ENCODE measurements around the gene AJM1.

DNA sequence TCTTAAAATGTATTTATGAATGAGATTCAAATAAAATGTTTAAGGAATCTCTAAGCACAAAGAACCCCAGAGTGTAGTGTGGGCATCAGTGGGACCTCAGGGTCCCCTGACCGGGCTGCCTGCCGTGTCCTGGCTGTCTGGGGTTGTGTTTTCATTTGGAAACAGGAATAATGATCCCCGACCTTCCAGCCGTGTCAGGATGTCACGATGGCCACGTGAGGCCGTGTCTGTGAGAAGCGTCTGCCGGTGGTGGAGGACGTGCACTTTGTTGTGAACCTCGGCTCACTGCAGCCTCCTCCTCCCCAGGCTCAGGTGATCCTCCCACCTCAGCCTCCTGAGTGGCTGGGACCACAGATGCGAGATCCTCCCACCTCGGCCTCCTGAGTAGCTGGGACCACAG, 48.4 kb downstream of the AJM1 start:
- TF ChIP-seq CTCF (IDR thresholded peaks at IDR 0.05) = no peak
- no peak for TF ChIP-seq POLR2A (IDR thresholded peaks at IDR 0.05)
